Suprapubic skin (tissue), 4 donors: ENCODE results near the gene SLC25A23.

Experiments
- CTCF ChIP-seq, 2 donors: fragments of 200-600 bp in 1 of 2; fragments of 450-650 bp in 1 of 2; sonication (generic) in 1 of 2; IDR thresholded peaks; one replicate each; pipeline ENCODE4 v1.5.1; 2016 to 2019; ENCODE audit warnings: antibody characterized with exemption in 2 of 2, mild to moderate bottlenecking in 1 of 2, moderate library complexity in 1 of 2
- EP300 ChIP-seq: sonication (generic); formaldehyde crosslinking; IDR thresholded peaks from one replicate; pipeline ENCODE4 v1.6.1; 2017; ENCODE audit warnings: antibody characterized with exemption
- POLR2A ChIP-seq, 2 donors: fragments of 450-650 bp; IDR thresholded peaks; one replicate each; pipeline ENCODE4 v1.6.1; 2017; ENCODE audit warnings: antibody characterized with exemption in 2 of 2, mild to moderate bottlenecking in 2 of 2, moderate library complexity in 2 of 2
- POLR2AphosphoS5 ChIP-seq, 3 donors: sonication (generic); formaldehyde crosslinking; IDR thresholded peaks; one replicate each; pipeline ENCODE4 v1.6.1; 2017; ENCODE audit warnings: antibody characterized with exemption in 3 of 3

- TF ChIP-seq POLR2A (IDR thresholded peaks at IDR 0.05) (no peak), CTCF (IDR thresholded peaks at IDR 0.05) (no peak), POLR2AphosphoS5 (IDR thresholded peaks at IDR 0.05) (no peak), EP300 (no peak)
These were observed 30.0 kb downstream of the SLC25A23 start for GRCh38 chr19:6429419-6430221.
